Hematopoietic multipotent progenitor cell (in vitro differentiated cells): ENCODE measurements around the gene C2orf49. TPM values are rescaled to one million over a fixed set of nuclear protein-coding genes. Genes with fewer than 3 reads are reported as not detected.
"Not testable (repeated sequence)": the region's sequence is repeated elsewhere in the genome, so short reads cannot be mapped to it uniquely, and the experiment has no call there.

ENCODE experiments used
- DNase-seq, 3 donors: peaks; one replicate each; pipeline ENCODE4 v3.0.0-alpha.2; 2011 to 2015; ENCODE audit warnings: low read depth in 2 of 3, low spot score in 2 of 3
- total RNA-seq: library from RNA; depleted of rRNA; stranded (reverse); fragments of >200 nt; gene quantifications from one replicate; pipeline ENCODE4 v1.2.3, GENCODE V29; 2012

Gene C2orf49
- total RNA-seq, 1 donor: 3.8 TPM

GRCh38 chr2:105320651-105321215, 16.6 kb upstream of the C2orf49 start:
- DNase-seq: no peak

GRCh38 chr2:105321875-105322646, 15.3 kb upstream of the C2orf49 start:
- no peak for DNase-seq

- DNase-seq: no peak
Measured at GRCh38 chr2:105323111-105323510, 14.2 kb upstream of the C2orf49 start.

GRCh38 chr2:105324101-105324500, 13.2 kb upstream of the C2orf49 start:
- peak in 1 of 3 donors; percentile 48 for DNase-seq

- no peak for DNase-seq
Measured at GRCh38 chr2:105324732-105325131, 12.6 kb upstream of the C2orf49 start.

- peak in 2 of 3 donors; percentile 92 to 95 for DNase-seq
Measured at GRCh38 chr2:105325389-105325963, 11.9 kb upstream of the C2orf49 start.

GRCh38 chr2:105327271-105327670, 10.1 kb upstream of the C2orf49 start:
- DNase-seq: not testable (repeated sequence)

- DNase-seq: no peak
Measured at GRCh38 chr2:105327690-105328089, 9.7 kb upstream of the C2orf49 start.

- DNase-seq: peak in 1 of 3 donors; percentile 69
Measured at GRCh38 chr2:105328281-105329196, 8.8 kb upstream of the C2orf49 start.

- DNase-seq: no peak
Measured at GRCh38 chr2:105329197-105329554, 8.2 kb upstream of the C2orf49 start.

GRCh38 chr2:105329561-105330495, 7.5 kb upstream of the C2orf49 start, which contains the start of gene TGFBRAP1:
Gene TGFBRAP1, minus strand, starts transcription at chr2:105329735. Its CDS starts 21,434 bp downstream, at chr2:105308301.
- DNase-seq: peak; percentile 47 to 65 (median 54)

- DNase-seq: no peak
Measured at GRCh38 chr2:105330681-105331375, 6.5 kb upstream of the C2orf49 start.

- no peak for DNase-seq
Measured at GRCh38 chr2:105334211-105334610, 3.1 kb upstream of the C2orf49 start.

GRCh38 chr2:105335469-105335868, 1.9 kb upstream of the C2orf49 start:
- DNase-seq: no peak

GRCh38 chr2:105336786-105337121, 586 bp upstream of the C2orf49 start:
- no peak for DNase-seq

GRCh38 chr2:105338020-105338385, 663 bp downstream of the C2orf49 start:
- no peak for DNase-seq

- DNase-seq: no peak
Measured at GRCh38 chr2:105339414-105339813, 2.1 kb downstream of the C2orf49 start.

- DNase-seq: peak in 1 of 3 donors; percentile 87
Measured at GRCh38 chr2:105344704-105345345, 7.5 kb downstream of the C2orf49 start.

GRCh38 chr2:105357122-105357521, 19.8 kb downstream of the C2orf49 start:
- DNase-seq: no peak
